ENCODE data around the gene MAD2L2. TPM values are rescaled to one million over a fixed set of nuclear protein-coding genes. Genes with fewer than 3 reads are reported as not detected.
A peak's percentile ranks its signal among the peaks of the same experiment; 100 is the strongest.

MAD2L2 gene
- polyA plus RNA-seq, 1 donor: 30.0 TPM

DNA sequence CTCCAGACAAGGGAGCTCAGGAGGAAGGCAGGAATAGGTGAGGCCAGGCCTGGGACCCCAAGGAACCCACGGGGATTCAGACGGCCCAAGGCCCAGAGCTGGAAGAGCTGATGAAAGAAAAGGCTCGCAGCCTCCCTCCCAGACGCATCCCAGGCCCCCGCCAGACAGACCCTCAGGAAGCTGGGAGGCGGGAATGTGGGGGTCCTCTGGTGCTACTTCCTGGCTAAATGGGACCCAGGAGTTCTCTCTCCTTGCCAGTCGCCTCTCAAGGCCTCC is 27.1 kb downstream of the MAD2L2 start:
- WGBS (ENCODE audit: insufficient coverage, low lambda C conversion rate): no CpG with 5 or more reads among the region's 7 CpGs
- H3K4me1 ChIP-seq (ENCODE audit: control insufficient read depth, insufficient read depth, low read length): peaks cover 39% of the 10 kb centered on the region
- no peak for DNase-seq
- no peaks in the 10 kb centered on the region for H3K9me3 ChIP-seq (ENCODE audit: control insufficient read depth, low read depth, low read length)
- peaks cover 22% of the 10 kb centered on the region for H3K27me3 ChIP-seq (ENCODE audit: control insufficient read depth, insufficient read depth, low read length)
- H3K36me3 ChIP-seq (ENCODE audit: control insufficient read depth, insufficient read depth, low read length): peaks cover 15% of the 10 kb centered on the region
- H3K27ac ChIP-seq (ENCODE audit: low read length): peak overlapping the region; percentile 91
- H3K4me3 ChIP-seq (ENCODE audit: low read length): peak overlapping the region; percentile 69

DNA sequence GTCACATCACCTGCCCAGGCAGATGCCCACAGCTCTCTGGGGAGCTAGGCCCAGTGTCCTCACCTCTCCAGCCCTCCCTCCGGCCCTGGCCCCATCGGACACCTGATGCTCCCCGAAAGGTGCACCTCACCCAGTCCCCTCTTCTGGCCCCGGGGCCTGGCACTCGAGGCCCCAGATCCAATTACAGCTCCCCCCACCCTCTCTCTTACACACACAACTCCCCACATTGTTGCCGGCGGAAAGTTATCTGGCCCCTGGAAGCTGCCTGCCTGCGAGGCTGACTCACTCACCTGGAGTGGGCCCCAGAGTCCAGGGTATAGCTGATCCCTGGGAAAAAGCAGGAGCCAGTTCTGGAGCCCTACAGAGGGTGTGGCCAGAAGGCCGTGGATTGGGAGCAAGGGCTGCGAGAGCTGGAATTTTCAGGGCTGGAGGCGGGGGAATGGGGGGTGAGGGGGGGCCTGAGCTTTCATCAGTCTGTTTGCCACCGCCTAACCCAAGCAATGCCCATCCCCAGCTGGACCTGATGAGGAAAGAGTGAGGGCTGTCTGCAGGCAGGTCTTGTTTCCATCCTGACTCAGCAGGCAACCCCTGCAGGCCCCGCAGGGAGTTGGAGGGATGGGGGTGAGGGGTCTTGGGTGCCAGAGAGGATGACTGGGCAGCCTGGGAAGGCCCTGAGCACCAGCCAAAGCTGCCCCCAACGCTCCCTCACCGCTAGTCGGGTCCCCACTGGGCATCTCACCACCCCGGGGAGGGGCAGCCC is 27.7 kb downstream of the MAD2L2 start:
- Histone ChIP-seq H3K27ac (ENCODE audit: low read length) (peak overlapping the region; percentile 91), H3K9me3 (ENCODE audit: control insufficient read depth, low read depth, low read length) (no peaks in the 10 kb centered on the region), H3K27me3 (ENCODE audit: control insufficient read depth, insufficient read depth, low read length) (peaks cover 28% of the 10 kb centered on the region), H3K4me1 (ENCODE audit: control insufficient read depth, insufficient read depth, low read length) (peaks cover 43% of the 10 kb centered on the region), H3K36me3 (ENCODE audit: control insufficient read depth, insufficient read depth, low read length) (peaks cover 12% of the 10 kb centered on the region), H3K4me3 (ENCODE audit: low read length) (peak overlapping the region; percentile 69)
- peak; percentile 93 to 96 for DNase-seq
- WGBS (ENCODE audit: insufficient coverage, low lambda C conversion rate): no CpG with 5 or more reads among the region's 17 CpGs

DNA sequence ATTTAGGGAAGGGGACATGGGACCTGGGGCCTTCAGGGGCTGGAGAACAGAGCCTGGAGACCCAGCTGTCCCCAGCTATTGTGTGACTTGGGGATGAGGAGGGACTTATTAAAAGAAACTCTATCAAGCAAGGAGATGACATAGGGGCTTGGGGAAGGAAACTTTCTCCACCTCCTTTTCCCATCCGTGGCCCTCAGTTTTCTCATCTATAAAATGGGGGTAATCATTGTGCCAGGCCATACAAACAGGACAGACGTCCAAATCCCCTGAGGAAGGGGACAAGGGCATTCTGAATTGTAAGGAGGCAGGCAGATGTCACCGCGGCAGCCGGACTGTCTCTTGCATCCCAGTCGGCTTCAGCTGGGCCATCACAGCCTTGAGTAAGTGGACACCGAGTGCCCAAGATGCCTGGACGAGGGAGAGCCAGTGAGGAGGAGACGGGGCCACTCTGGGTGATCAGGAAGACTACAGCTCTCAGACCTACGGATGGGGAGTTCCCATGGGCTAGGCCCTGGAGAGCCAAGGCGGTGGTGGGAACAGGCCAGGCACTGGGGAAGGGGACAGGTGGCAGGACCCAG is 28.7 kb downstream of the MAD2L2 start:
- Histone ChIP-seq H3K36me3 (ENCODE audit: control insufficient read depth, insufficient read depth, low read length) (peaks cover 10% of the 10 kb centered on the region), H3K27ac (ENCODE audit: low read length) (peak overlapping the region; percentile 82), H3K9me3 (ENCODE audit: control insufficient read depth, low read depth, low read length) (no peaks in the 10 kb centered on the region), H3K4me3 (ENCODE audit: low read length) (peak overlapping the region; percentile 23), H3K4me1 (ENCODE audit: control insufficient read depth, insufficient read depth, low read length) (peaks cover 50% of the 10 kb centered on the region), H3K27me3 (ENCODE audit: control insufficient read depth, insufficient read depth, low read length) (peaks cover 30% of the 10 kb centered on the region)
- no CpG with 5 or more reads among the region's 11 CpGs for WGBS (ENCODE audit: insufficient coverage, low lambda C conversion rate)
- no peak for DNase-seq

DNA sequence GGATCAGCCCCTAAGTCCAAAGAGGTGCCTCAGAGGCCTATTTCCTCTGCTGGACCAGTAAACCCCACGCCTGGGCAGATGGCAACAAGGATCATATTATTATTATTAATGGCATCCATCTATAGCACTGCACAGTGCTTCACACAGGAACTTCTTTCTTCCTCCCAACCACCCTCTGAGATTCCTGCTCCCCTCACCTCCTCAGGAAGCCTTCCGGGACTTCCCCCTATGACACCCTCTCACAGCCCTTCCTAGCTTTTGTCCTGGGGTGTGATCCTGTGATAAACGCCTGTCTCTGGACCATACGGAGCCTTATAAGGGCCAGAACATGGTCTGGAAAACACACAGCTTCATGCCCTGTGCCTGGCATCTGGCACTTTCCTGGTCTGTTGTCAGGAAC is 29.9 kb downstream of the MAD2L2 start:
- no peak for DNase-seq
- H3K4me1 ChIP-seq (ENCODE audit: control insufficient read depth, insufficient read depth, low read length): peaks cover 50% of the 10 kb centered on the region
- no peak overlapping the region for H3K4me3 ChIP-seq (ENCODE audit: low read length)
- peaks cover 30% of the 10 kb centered on the region for H3K27me3 ChIP-seq (ENCODE audit: control insufficient read depth, insufficient read depth, low read length)
- H3K27ac ChIP-seq (ENCODE audit: low read length): no peak overlapping the region
- peaks cover 7% of the 10 kb centered on the region for H3K36me3 ChIP-seq (ENCODE audit: control insufficient read depth, insufficient read depth, low read length)
- no peaks in the 10 kb centered on the region for H3K9me3 ChIP-seq (ENCODE audit: control insufficient read depth, low read depth, low read length)
- no CpG with 5 or more reads among the region's 4 CpGs for WGBS (ENCODE audit: insufficient coverage, low lambda C conversion rate)

DNA sequence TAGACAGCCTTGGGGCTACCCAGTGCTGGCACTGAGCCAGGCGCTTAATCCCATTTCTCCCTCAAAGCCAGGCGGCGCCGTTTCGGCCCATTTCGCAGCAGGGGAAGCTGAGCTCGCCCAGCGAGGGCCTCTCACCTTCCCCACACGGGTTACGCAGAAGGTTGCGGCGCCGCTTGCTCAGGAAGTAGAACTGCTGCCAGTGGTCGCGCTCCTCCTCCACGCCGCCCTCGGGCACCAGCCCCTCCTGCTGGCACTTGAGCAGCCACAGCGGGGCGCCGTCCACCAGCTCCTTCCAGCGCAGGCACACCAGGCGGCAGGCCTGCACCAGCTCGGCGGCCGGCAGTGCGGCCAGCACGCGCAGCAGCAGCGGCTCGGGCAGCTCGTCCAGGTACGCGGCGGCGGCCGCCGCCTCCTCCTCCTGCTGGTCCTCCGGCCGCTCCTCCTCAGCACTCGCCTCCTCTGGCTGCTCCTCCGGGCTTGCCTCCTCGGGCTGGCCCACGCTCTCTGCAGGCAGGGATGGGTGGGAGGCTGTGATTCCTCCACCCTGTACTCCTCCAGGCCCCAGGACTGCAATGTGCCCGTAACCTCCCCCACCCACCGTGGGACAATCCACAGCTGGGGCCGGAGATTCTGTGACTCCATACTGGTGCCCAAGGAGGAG is 30.5 kb downstream of the MAD2L2 start:
- Histone ChIP-seq H3K4me3 (ENCODE audit: low read length) (no peak overlapping the region), H3K27me3 (ENCODE audit: control insufficient read depth, insufficient read depth, low read length) (peaks cover 28% of the 10 kb centered on the region), H3K9me3 (ENCODE audit: control insufficient read depth, low read depth, low read length) (no peaks in the 10 kb centered on the region), H3K4me1 (ENCODE audit: control insufficient read depth, insufficient read depth, low read length) (peaks cover 45% of the 10 kb centered on the region), H3K36me3 (ENCODE audit: control insufficient read depth, insufficient read depth, low read length) (peaks cover 7% of the 10 kb centered on the region), H3K27ac (ENCODE audit: low read length) (no peak overlapping the region)
- peak; percentile 57 to 70 for DNase-seq
- no CpG with 5 or more reads among the region's 47 CpGs for WGBS (ENCODE audit: insufficient coverage, low lambda C conversion rate)

DNA sequence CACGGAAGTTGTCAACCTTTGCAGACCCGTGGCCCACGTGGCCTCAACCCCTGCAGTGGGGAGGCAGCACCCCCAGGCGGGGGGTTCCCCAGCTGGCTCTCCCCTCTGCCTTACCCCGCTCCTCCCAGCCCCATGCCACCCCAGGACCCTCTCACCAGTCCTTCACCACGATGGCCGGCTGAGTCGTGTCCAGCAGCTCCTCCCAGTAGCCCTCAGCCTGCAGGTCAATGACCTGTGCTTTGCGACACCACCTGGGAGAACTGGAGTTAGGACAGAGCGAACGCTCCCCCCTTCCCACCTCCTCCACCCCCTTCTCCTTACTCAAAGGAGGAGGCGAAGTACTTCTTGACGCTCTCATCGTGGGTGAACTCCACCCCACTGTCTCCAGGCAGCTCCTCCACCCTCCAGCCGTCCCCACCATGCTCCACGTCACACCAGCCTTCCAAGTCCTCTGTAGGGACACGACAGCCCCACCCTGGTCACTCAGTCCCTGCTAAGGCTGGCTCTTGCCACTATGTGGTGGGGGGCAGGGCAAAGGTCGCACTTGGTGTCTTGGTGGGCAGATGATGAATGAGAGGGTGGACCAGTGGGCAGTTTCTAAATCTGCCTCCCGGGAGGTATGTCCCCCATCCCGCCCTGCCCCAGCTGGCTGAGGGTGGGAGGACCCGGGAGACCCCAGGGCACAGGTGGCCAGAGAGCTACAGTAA is 31.2 kb downstream of the MAD2L2 start:
- peaks cover 28% of the 10 kb centered on the region for H3K27me3 ChIP-seq (ENCODE audit: control insufficient read depth, insufficient read depth, low read length)
- H3K4me3 ChIP-seq (ENCODE audit: low read length): no peak overlapping the region
- peaks cover 7% of the 10 kb centered on the region for H3K36me3 ChIP-seq (ENCODE audit: control insufficient read depth, insufficient read depth, low read length)
- no peaks in the 10 kb centered on the region for H3K9me3 ChIP-seq (ENCODE audit: control insufficient read depth, low read depth, low read length)
- H3K4me1 ChIP-seq (ENCODE audit: control insufficient read depth, insufficient read depth, low read length): peaks cover 41% of the 10 kb centered on the region
- no peak overlapping the region for H3K27ac ChIP-seq (ENCODE audit: low read length)
- WGBS (ENCODE audit: insufficient coverage, low lambda C conversion rate): no CpG with 5 or more reads among the region's 21 CpGs
- no peak for DNase-seq

DNA sequence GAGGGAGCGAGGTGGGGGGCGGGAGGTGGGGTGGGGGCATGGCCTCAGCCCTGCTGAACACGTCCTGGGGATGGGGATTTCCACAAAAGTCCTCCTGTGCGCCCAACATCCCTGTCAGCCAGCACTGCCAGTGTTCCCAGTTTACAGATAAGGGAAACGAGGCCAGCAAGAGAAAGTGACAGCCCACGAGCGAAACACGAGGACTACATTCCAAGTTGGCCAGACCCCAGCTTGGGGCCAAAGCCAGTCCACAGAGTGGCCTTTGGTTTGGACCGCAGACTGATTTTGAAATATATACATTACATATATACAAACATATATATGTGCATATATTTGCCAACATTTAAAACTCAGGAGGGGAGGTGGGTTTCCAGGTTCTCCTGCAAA is 31.7 kb downstream of the MAD2L2 start:
- DNase-seq: no peak
- no peaks in the 10 kb centered on the region for H3K9me3 ChIP-seq (ENCODE audit: control insufficient read depth, low read depth, low read length)
- no CpG with 5 or more reads among the region's 9 CpGs for WGBS (ENCODE audit: insufficient coverage, low lambda C conversion rate)
- no peak overlapping the region for H3K27ac ChIP-seq (ENCODE audit: low read length)
- H3K27me3 ChIP-seq (ENCODE audit: control insufficient read depth, insufficient read depth, low read length): peaks cover 28% of the 10 kb centered on the region
- peaks cover 7% of the 10 kb centered on the region for H3K36me3 ChIP-seq (ENCODE audit: control insufficient read depth, insufficient read depth, low read length)
- H3K4me1 ChIP-seq (ENCODE audit: control insufficient read depth, insufficient read depth, low read length): peaks cover 41% of the 10 kb centered on the region
- H3K4me3 ChIP-seq (ENCODE audit: low read length): no peak overlapping the region

DNA sequence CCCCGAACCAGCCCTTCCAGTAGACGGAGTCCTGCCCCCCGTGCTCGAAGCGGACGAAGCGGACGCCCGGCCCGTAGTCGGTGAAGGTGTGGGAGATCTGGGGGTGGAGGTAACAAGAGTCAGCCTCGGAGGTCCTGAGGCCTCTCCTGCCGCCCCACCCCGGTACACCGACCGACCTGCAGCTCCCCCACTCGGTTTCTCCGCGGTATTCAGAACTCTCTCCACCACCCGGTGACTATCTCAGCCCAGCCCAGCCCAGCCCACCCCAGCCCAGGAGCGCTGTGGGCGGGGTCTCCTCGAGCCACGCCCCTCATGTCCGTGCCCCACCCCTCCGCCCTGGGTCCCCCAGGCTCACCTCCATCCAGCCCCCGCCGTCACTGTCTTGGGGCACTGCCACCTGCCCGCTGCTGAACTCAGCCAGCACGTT is 32.2 kb downstream of the MAD2L2 start:
- H3K36me3 ChIP-seq (ENCODE audit: control insufficient read depth, insufficient read depth, low read length): peaks cover 7% of the 10 kb centered on the region
- WGBS (ENCODE audit: insufficient coverage, low lambda C conversion rate): no CpG with 5 or more reads among the region's 30 CpGs
- H3K4me1 ChIP-seq (ENCODE audit: control insufficient read depth, insufficient read depth, low read length): peaks cover 39% of the 10 kb centered on the region
- peak in 1 of 2 donors; percentile 45 for DNase-seq
- H3K27me3 ChIP-seq (ENCODE audit: control insufficient read depth, insufficient read depth, low read length): peaks cover 28% of the 10 kb centered on the region
- no peaks in the 10 kb centered on the region for H3K9me3 ChIP-seq (ENCODE audit: control insufficient read depth, low read depth, low read length)
- no peak overlapping the region for H3K27ac ChIP-seq (ENCODE audit: low read length)
- H3K4me3 ChIP-seq (ENCODE audit: low read length): no peak overlapping the region

DNA sequence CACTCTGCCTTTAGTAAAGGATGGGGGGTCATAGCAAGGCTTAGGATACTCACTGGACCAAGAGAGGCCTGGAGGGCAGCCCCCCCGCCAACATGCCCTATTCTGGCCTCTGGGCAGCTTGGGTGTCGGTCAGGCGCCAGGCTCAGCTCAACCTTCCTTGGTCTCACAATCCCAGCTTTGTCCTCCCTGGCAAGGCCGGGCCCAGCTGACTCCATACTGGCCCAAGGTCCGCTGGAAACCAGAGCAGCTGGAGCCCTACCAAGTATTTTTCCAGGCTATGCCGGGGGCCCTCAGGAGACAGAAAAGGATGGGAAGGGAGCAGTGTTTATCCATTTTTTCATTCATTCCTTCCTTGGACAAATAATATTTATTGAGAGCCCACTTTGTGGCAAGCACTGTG is 32.9 kb downstream of the MAD2L2 start:
- H3K27me3 ChIP-seq (ENCODE audit: control insufficient read depth, insufficient read depth, low read length): peaks cover 28% of the 10 kb centered on the region
- H3K27ac ChIP-seq (ENCODE audit: low read length): no peak overlapping the region
- no peak overlapping the region for H3K4me3 ChIP-seq (ENCODE audit: low read length)
- H3K9me3 ChIP-seq (ENCODE audit: control insufficient read depth, low read depth, low read length): no peaks in the 10 kb centered on the region
- H3K36me3 ChIP-seq (ENCODE audit: control insufficient read depth, insufficient read depth, low read length): peaks cover 7% of the 10 kb centered on the region
- peaks cover 36% of the 10 kb centered on the region for H3K4me1 ChIP-seq (ENCODE audit: control insufficient read depth, insufficient read depth, low read length)
- no peak for DNase-seq
- no CpG with 5 or more reads among the region's 6 CpGs for WGBS (ENCODE audit: insufficient coverage, low lambda C conversion rate)

DNA sequence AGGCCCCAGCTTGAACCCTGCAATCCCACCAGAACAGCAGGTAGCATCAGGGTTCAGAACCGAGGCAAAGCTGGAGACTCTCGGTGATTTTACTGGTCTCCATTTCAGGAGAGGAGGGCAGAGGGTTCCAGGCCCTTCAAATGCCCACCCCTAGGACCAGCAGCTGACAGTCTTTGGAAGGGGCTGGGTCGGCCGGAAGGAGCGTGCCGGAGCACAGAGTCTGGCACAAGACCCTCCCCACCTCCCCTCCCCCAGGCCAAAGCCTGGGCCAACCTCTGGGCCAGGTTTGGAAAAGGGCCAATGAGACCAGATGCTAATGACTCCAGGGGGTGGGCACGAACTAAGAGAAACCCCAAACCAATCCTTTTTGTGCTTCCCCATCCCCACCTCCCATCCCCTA is 33.6 kb downstream of the MAD2L2 start:
- H3K36me3 ChIP-seq (ENCODE audit: control insufficient read depth, insufficient read depth, low read length): peaks cover 7% of the 10 kb centered on the region
- H3K27me3 ChIP-seq (ENCODE audit: control insufficient read depth, insufficient read depth, low read length): peaks cover 28% of the 10 kb centered on the region
- DNase-seq: no peak
- H3K4me3 ChIP-seq (ENCODE audit: low read length): no peak overlapping the region
- H3K4me1 ChIP-seq (ENCODE audit: control insufficient read depth, insufficient read depth, low read length): peaks cover 29% of the 10 kb centered on the region
- H3K27ac ChIP-seq (ENCODE audit: low read length): no peak overlapping the region
- no CpG with 5 or more reads among the region's 7 CpGs for WGBS (ENCODE audit: insufficient coverage, low lambda C conversion rate)
- no peaks in the 10 kb centered on the region for H3K9me3 ChIP-seq (ENCODE audit: control insufficient read depth, low read depth, low read length)
